ENCODE data around the gene ZNF785.
"Not testable (repeated sequence)": the region's sequence is repeated elsewhere in the genome, so short reads cannot be mapped to it uniquely, and the experiment has no call there.

ZNF785 gene

DNA sequence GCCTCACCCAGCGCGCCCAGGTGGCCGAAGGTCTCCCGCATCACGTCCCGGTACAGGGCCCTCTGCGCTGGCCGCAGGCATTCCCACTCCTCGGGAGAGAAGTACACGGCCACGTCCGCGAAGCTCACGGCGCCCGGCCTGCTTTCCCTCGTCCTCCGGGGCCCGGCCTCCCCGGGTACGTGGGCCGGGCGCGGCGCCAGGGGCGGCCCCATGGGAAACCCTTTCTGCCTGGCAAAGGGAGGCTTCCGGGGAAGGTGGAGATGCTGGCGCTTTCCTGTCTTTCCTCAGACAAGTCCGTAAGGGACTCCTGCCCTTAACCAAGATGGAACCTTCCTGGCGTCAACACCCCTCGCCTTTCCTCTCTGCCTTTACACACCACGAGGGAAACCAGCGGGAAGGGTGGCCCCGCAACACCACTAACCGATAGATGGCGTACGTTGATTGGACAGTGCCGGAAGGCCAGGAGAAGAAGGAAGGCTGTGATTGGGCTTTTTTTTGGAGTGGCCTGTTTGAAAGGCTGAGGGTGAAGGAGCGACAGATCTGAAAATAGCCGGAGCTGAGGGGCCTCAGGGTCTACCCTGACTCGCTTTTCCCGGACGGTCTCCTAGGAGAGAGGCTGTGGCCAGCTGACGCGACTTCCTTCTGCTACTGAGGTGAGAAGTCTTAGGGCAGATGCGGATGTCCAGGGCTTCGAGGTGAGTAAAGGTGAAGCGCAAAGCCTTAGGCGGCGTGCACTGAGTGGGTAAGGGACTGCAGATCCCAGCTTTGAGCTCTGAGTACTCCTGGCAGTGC lies at the start of gene ZNF785:
Gene ZNF785, minus strand, starts transcription at position 298 of the 792 bp plus-strand sequence. Its CDS starts 86 bp downstream, at position 212.
- peak; percentile 99 for DNase-seq

DNA sequence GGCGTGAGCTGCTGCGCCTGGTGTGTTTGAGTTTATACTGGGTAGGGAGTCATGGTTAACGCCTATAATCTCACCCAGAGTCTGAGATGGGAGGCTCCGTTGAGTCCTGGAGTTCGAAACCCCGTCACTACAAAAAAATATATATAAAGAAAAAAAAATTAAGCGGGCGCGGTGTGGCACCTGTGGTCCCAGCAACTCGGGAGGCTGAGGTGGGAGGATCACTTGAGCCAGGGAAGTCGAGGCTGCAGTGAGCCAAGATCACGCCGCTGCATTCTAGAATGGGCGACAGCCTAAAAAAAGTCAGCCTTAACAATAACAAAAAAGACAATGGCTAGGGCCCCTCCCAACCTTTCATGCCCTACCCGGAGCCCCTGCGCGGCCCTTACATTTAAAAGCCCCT lies 48.0 kb upstream of the ZNF785 start:
- DNase-seq: no peak

DNA sequence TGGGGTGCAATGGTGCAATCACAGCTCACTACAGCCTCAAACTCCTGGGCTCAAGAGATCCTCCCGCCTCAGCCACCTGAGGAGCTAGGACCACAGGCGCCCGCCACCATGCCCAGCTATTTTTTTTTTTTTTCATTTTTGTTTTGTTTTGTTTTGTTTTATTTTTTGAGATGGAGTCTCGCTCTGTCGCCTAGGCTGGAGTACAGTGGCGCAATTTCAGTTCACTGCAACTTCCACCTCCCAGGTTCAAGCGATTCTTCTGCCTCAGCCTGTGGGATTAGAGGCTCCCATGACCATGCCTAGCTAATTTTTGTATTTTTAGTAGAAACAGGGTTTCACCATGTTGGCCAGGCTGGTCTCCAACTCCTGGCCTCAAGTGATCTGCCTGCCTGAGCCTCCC lies 47.0 kb upstream of the ZNF785 start:
- DNase-seq: not testable (repeated sequence)

DNA sequence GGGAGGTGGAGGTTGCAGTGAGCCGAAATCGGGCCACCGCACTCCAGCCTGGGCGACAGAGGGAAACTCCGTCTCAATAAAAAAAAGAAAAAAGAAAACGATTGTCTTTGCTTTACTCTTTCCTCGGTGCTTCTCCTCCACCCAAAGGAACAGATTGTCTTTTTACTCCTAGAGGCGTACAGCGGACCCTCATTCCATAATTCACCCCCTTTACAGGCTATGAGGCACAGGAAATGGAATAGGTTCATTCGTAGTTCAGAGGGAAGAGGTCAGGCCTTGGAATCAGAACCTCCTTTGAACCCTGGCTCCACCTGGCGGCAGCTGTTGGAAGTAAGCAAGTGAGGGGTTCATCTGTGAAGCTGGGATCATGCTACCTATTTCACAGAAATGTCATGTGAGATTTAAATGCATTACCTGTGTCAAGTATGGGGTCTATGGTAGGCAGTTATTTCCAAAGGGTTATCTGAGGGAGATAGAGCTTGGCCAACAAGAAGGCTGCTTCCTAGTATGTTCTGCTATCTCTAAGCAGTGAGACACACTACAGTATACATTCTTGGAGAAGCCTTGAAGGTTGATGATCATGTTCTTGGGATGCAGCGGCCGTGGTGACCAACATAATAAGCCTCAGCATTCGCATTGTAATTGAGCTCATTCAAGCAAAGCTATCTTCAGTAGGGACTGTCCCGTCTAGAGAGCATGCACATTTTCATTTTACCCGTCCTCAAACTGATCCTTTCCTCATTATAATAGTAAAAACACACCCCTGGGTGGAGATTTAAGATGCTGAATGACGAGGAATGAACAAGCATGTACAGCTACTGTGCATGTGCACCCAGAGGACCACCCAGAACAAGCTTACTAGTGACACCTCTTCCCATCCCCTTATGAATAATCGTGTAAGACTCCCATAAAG lies 43.4 kb upstream of the ZNF785 start:
- peak; percentile 88 for DNase-seq

DNA sequence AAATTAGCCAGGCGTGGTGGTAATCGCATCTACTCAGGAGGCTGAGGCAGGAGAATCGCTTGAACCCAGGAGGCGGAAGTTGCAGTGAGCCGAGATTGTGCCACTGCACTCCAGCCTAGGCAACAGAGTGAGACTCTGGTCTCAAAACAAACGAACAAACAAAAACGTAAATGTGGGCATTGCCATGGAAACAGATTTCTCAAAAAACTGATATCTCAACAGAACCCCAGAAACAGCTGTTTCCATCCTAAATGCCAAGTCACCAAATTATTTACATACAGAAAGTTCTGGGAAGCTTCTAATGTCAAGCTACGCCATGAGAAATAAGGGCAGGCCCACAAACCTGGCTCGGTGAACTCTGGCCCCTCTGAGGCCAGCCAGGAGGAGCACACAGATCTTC lies 40.7 kb upstream of the ZNF785 start:
- DNase-seq: no peak

DNA sequence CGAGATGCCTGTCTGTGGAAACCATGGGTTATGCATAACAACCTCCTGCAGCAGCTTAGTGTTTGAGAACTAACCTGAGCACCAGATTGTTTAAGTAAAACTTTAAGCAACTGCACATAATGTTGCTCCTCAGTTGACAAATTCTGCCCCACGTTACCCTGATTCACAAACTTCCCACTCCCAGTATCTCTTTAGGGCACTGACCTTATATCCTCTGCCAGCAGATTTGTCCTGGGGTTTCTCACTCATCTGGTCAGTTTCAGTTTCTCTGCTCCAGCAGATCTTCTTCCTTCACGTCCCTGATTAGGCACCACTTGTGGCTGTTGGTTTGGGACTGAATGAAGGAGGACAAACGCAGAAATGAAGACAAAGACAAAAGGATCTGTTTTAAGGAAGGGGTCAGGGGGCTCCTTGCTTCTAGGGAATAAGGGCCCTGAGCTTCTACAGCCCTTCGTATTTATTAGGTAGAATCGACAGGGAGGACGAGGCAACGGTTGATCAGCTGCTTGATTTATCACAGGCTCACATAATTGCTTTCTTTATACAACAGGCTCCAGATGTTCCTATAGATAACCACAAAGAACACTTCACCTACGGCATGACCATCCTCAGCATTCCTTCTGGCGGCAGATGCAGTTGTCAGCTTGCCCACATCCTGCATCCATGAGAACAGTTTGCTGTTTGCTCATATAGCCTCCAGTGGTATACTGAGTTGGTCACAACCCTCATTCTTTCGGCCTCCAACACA lies 38.2 kb upstream of the ZNF785 start:
- DNase-seq: no peak

DNA sequence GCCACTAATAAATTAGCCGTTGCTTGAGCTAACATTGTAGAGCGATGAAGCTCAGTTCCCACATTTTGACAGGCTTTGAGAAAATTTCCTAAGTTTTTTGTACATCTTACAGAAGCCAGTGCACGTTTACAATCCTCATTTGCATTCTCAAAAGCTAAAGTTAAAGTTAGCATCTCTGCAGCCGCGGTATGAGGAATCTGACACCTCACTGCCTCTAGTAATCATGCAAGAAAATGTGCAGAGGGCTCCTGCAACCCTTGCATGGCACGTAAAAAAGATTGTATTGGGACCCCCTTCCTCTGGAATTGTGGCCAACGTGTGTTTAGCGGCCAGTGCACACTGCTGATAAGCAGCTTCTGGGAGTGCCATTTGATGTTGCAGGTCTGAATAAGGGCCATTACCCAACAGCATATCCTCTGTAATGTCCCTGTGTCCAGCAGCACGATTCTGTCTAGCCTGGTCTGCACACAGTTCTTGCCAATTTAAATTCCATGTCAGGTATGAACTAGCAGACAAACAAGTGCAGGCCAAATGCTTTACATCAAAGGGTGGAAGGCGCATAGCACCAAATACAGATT lies 37.0 kb upstream of the ZNF785 start:
- no peak for DNase-seq

DNA sequence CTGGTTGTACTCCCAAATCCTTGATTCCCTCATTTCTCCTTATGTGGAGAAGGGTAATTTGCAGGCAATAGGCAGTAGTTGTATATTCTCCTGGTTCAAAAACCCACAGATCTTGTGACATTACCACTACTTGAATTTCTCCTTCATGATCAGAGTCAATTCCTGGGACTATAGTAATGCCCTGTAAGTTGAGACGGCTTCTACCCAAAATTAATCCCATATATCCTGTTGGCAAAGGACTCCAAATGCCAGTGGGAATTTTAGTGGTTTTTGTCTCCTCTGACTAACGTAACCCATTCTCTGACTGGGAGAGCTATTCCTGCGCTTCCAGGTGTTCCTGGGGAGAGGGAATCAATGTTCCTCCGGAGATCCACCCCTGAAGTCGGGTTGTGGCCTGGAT lies 36.3 kb upstream of the ZNF785 start:
- no peak for DNase-seq

DNA sequence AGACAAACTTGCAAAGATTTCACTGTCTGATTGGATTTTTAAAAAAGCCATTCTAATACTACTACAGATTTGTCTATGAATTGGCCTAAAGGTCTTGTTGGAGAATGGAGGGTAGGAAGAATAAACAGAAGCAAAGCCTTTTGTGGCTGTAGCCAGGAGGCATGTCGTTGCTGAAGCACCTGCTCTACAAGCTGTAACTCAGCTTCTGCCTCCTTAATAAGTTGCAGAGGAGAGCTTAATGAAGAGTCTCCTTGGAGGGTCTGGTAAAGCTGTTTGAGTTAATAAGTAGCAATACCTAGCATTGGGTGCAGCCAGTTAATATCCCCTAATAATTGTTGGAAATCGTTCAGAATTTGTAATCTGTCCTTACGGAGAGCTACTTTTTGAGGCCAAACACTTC lies 34.7 kb upstream of the ZNF785 start:
- no peak for DNase-seq

DNA sequence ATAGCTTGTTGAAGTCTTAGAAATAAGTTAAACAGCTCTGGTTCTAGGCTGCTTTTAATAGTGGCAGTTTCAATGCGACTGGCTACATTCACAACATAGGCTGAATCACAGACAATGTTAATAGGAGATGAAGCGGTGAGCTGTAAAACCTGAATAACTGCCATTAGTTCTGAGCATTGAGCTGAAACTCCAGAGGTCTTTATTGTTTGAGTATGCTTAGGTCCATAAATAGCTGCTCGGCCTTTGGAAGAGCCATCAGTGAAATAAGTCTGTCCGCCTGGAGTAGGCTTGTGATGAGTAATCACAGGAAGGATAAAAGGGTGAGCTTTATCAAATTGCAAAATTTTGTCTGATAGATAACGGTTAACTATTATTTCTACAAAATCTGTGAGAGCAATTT lies 34.1 kb upstream of the ZNF785 start:
- DNase-seq: no peak

DNA sequence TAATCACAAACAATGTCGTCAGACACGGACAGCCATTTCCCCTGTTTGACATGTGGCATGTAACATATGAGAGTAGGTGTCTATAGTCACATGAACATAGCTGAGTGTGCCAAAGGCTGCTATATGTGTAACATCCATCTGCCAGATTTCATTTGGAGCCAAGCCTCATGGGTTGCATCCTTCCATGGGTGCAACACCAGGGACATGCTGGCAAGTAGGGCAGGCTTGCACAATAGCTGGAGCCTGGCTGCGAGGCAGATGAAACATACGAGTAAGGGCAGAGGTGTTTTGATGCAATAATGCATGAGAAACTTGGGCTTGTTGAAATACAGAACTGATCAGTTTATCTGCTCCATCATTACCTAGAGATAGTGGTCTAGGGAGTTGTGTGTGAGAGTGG lies 33.7 kb upstream of the ZNF785 start:
- no peak for DNase-seq

DNA sequence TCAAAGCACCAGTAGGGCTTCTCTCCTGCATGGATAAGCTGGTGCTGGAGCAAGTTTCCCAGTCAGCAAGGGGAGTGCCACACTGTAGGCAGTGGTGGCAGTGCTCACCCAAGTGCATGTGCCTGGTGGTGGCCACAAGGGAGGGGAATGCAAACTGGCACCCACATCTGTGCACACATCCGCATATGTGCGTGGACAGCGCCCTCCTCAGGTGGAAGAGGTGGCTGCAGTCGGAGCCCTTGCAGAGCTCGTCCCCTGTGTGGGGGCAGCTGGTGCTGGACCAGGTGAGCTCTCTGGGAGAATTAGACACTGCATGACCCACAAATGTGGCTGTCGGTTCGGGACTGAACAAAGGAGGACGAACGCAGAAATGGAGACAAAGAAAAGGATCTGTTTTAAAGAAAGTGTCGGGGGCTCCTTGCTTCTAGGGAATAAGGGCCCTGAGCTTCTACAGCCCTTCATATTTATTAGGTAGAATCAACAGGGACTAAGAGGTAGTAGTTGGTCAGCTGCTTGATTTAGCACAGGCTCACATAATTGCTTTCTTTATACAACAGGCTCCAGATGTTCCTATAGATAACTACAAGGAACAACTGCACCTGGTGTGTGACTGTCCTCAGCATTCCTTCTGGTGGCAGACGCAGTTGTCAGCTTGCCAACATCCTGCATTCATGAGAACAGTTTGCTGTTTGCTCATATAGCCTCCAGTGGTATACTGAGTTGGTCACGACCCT lies 30.0 kb upstream of the ZNF785 start:
- peak; percentile 83 for DNase-seq

DNA sequence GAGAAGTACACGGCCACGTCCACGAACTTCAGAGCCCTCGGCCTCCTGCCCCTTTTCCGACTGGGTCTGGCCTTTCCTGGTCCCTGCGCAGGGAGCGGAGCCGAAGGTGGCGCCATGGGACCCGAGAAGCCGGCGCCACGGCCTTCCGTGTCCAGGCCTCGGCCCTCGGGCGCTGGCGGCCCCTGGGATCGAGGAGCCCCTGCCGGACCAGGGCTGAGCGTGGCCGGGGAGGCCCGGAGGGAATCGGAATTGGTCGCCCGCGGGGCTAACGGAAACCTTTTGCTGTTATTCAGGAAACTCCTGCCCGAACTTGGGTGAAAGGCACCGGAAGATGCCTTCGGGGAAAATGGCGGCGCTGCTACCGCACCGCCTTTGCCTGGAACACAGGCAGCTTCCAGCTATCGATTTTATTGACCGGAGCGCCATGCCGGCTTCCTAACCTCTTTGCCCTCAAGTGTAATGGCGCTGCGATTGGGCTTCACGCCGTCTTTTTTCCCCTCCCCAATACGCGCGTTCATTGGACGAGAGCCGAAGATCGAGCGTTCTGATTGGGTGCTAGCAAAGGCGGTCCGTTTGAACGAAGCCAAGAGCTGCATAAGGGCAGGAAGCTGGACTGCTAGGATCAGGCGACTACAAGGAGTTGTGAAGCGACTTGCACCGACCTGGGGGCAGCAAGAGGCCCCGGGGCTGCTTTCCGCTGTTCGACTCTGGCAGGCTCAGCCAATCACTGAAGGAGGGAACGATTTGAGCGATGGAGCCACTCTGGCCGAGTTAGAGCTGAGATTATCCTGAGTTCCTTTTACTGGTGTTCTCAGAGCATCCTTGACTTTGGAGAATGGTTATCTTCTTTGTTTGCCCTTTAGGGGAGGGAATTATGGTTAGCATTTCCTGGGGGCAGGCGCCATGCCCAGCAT lies 24.7 kb upstream of the ZNF785 start, which contains the start of gene ZNF689:
Gene ZNF689, minus strand, starts transcription at position 464 of the 914 bp plus-strand sequence. Its CDS starts 348 bp downstream, at position 116.
- DNase-seq: peak; percentile 97

DNA sequence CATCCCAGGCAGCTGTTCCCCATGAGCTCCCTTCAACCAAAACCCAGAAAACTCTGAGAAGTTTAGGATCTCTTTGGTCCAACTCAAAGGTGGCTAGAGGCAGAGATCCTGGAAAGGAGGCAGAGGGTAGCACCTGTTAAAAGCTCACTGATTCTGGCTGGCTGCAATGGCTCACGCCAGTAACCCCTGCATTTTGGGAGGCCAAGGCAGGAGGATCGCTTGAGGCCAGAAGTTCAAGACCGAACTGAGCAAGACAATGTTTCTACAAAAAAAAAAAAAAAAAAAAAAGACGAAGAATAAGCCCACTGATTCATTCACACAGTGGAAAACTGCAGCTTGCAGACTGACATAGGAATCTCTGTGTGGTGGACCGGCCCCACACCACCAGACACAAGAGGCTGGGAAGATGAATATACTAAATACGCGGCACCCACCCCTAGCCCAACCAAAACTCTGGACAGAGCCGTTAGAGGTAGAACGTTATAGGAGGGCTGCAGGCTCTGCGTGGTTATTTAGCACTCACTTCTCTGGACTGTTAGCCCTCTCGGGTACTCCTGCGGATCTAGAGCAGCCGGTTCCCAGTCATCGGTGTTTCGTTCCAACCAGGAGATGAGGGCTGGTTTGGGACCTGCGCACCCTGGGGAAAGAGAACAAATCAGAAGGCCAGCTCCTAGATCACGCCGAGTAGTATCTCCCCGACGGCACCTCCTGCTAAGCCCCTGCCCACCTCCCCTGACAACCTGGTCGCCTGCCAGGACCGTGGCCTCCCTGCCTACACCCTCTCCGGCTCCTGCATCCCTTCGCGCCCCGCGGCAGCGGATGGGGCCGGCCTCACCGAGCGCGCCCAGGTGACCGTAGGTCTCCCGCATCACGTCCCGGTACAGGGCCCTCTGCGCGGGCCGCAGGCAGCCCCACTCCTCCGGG lies 23.8 kb upstream of the ZNF785 start:
- DNase-seq: peak; percentile 57

DNA sequence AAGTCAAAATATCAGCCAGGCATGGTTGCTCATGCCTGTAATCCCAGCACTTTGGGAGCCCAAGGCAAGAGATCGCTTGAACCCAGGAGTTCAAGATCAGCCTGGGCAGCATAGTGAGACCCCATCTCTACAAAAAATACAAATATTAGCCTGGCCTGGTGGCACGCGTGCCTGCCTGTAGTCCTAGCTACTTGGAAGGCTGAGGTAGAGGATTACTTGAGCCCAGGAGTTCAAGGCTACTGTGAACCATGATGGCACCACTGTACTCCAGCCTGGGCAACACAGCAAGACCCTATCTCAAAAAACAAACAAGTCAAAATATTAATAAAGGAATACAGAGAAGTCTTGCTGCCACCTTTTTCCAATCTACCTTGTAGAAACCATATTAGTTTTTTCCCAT lies 20.5 kb upstream of the ZNF785 start:
- DNase-seq: no peak

DNA sequence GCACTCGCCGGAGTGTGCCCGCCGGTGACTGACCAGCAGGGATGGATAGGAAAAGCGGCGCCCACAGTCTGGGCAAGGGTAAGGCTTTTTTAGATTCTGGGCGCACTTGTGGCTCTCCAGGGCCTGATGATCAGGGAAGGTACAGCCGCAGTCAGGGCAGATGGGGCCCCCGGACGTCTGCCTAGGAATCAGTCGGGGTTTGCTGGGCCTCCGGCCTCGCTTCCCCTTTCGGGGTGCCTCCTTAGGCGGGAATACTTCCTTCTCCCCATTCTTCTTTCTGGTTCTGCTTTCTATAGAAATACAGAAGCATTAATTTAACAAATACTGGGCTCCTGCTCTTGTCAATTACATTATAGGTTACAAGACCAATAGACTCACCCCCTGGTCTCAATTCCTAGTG lies 19.7 kb upstream of the ZNF785 start:
- no peak for DNase-seq

DNA sequence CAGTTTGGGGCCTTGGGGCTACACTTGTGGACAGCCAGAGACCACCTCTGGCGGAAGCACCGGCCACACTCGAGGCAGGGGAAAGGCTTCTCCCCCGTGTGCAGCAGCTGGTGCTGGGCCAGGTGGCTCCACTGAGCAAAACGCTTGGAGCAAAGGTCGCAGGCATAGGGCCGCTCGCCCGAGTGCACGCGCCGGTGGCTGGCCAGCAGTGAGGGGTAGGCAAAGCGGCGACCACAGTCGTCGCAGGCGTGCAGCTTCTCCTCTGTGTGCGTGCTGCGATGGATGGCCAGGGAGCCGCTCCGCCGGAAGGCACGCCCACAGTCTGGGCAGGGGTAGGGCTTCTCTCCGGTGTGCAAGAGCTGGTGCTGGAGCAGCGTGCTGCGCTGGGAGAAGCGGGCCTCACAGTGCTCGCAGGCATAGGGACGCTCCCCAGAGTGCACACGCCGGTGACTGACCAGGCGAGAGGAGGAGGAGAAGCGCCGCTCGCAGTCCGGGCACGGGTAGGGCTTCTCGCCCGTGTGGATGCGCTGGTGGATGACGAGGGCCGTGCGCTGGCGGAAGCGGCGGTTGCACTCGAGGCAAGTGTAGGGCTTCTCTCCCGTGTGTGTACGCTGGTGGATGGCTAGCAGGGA lies 18.9 kb upstream of the ZNF785 start:
- no peak for DNase-seq

DNA sequence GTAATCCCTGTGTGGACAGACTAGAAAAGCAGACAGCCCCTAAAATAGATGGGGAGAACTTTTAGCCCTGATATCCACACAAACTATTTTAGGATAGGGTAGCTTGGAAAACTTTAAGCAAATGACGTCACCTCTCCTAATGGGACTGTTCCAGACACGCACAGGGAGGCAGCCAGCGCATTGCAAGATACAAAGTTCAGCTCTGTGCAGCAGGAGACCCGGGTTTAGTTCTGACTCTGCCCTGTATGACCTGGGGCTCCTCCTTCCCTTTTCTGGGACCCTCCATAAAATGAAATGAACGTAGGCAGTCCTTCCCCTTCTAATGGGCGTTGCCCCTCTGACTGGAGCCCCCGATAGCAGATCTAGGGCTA lies 18.4 kb upstream of the ZNF785 start:
- DNase-seq: no peak

DNA sequence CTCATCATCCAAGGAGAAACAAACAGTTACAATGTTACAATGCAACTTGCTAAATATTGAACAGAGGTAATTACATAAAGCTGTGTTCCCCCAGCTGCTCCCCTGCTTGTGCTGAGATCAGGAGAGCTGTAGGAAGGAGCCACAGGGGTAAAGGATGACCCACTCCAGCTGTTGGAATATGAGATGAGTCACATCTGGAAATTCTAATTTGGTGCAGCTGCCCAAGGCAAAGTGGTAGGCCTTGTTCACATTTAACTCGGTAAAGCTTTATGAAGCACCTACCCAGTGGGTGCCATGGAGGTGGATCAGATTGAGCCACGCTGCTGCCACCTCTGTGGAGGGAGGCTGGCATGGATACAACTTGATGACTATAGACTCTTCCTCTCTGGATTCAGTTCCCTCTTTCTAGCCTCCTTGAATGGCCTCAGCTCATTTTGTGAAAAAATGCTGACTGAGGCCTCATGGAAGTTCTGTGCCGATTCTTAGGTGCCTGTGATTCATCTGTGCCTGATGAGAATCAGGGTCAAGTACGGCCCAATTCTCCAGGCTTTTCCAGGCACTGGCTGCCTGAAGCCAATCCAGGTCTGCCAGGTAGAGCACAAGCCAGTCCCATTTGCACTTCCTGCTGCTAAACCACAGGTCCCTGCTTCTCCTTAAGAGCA lies 17.2 kb upstream of the ZNF785 start:
- no peak for DNase-seq

Data from activated CD4-positive, alpha-beta T cell treated with anti-CD3 and anti-CD28 coated beads, Interleukin-10, Interleukin-2, amounts not matched to agents 100 ng/mL and 50 ng/mL, durations not matched to agents 16 hours and 8 hours (primary cell).